GM12872 (cell line): ENCODE measurements around the gene ZEB2.

ENCODE experiments used
- CTCF ChIP-seq: IDR thresholded peaks from 3 replicates; pipeline ENCODE4 v1.5.1; 2011; ENCODE audit warnings: low read depth, mild to moderate bottlenecking, low read length, moderate library complexity; ENCODE audit not compliant: insufficient read depth

ZEB2 gene

GRCh38 chr2:144376926-144377325, 143.0 kb downstream of the ZEB2 start:
- TF ChIP-seq CTCF = no peak

- no peak for TF ChIP-seq CTCF
Observed at GRCh38 chr2:144376460-144376859, 143.5 kb downstream of the ZEB2 start.

GRCh38 chr2:144374163-144374661, 145.7 kb downstream of the ZEB2 start:
- TF ChIP-seq CTCF = no peak

GRCh38 chr2:144372410-144373080, 147.4 kb downstream of the ZEB2 start:
- TF ChIP-seq CTCF = no peak

GRCh38 chr2:144370937-144371584, 148.9 kb downstream of the ZEB2 start:
- no peak for TF ChIP-seq CTCF

GRCh38 chr2:144369416-144369815, 150.5 kb downstream of the ZEB2 start:
- no peak for TF ChIP-seq CTCF

GRCh38 chr2:144366825-144367429, 153.0 kb downstream of the ZEB2 start:
- no peak for TF ChIP-seq CTCF
